Measurements from ENCODE around the gene HMCN1.

Gene HMCN1

GRCh38 chr1:185843986-185844385 lies 109.8 kb downstream of the HMCN1 start:
- TF ChIP-seq CTCF (IDR thresholded peaks at IDR 0.05), result no peak

- no peak for TF ChIP-seq CTCF (IDR thresholded peaks at IDR 0.05)
These were observed 112.7 kb downstream of the HMCN1 start for GRCh38 chr1:185846672-185847444.

- no peak for TF ChIP-seq CTCF (IDR thresholded peaks at IDR 0.05)
These were observed 114.8 kb downstream of the HMCN1 start for GRCh38 chr1:185849014-185849413.

- TF ChIP-seq CTCF (IDR thresholded peaks at IDR 0.05), result no peak
These were observed 116.2 kb downstream of the HMCN1 start for GRCh38 chr1:185850366-185850765.

GRCh38 chr1:185853739-185854138 lies 119.5 kb downstream of the HMCN1 start:
- no peak for TF ChIP-seq CTCF (IDR thresholded peaks at IDR 0.05)

- no peak for TF ChIP-seq CTCF (IDR thresholded peaks at IDR 0.05)
These were observed 122.3 kb downstream of the HMCN1 start for GRCh38 chr1:185856482-185856881.

- TF ChIP-seq CTCF (IDR thresholded peaks at IDR 0.05), result no peak
These were observed 123.3 kb downstream of the HMCN1 start for GRCh38 chr1:185857442-185857841.

GRCh38 chr1:185860311-185860710 lies 126.1 kb downstream of the HMCN1 start:
- TF ChIP-seq CTCF (IDR thresholded peaks at IDR 0.05), result no peak
